Measurements from ENCODE around the gene GBGT1. TPM values are rescaled to one million over a fixed set of nuclear protein-coding genes. Genes with fewer than 3 reads are reported as not detected.

The GBGT1 gene
- total RNA-seq, 1 experiment from 2014 or later = not detected

DNA sequence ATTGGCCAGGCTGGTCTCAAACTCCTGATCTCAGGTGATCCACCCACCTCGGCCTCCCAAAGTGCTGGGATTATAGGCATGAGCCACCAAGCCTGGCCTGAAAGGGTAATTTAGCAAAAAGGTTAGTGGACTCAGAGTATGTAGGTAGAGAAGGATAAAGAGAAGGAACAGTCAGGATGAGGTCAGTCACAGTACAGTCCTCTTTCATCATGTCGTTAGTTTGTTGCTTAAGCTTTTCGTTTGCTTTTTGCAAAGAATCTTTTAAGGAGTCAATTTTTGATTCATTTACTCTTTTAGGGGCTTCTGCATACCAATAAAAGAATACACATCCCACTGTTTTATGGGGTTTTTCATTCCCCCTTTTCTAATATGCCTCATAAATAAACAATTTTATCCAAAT lies 17.8 kb upstream of the GBGT1 start:
- H4K20me1 ChIP-seq (ENCODE audit: low read length) = no peaks in the 10 kb centered on the region
- ChIA-PET POLR2A (ENCODE audit: unreplicated experiment) (no interaction called here), CTCF (no interaction called here)
- H3F3A ChIP-seq (ENCODE audit: low read length, unreplicated experiment) = no peaks in the 10 kb centered on the region
- no peak for TF ChIP-seq EZH2phosphoT487 (IDR thresholded peaks at IDR 0.05; ENCODE audit: borderline replicate concordance, low read length)
- TF ChIP-seq, protein P1, sequence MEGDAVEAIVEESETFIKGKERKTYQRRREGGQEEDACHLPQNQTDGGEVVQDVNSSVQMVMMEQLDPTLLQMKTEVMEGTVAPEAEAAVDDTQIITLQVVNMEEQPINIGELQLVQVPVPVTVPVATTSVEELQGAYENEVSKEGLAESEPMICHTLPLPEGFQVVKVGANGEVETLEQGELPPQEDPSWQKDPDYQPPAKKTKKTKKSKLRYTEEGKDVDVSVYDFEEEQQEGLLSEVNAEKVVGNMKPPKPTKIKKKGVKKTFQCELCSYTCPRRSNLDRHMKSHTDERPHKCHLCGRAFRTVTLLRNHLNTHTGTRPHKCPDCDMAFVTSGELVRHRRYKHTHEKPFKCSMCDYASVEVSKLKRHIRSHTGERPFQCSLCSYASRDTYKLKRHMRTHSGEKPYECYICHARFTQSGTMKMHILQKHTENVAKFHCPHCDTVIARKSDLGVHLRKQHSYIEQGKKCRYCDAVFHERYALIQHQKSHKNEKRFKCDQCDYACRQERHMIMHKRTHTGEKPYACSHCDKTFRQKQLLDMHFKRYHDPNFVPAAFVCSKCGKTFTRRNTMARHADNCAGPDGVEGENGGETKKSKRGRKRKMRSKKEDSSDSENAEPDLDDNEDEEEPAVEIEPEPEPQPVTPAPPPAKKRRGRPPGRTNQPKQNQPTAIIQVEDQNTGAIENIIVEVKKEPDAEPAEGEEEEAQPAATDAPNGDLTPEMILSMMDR (conservative IDR thresholded peaks at IDR 0.05; ENCODE audit: low read depth, low read length) = no peak
- TF ChIP-seq EZH2 (IDR thresholded peaks at IDR 0.05; ENCODE audit: low read length, unreplicated experiment) = no peak
- H3K4me3 ChIP-seq (ENCODE audit: low read length) = no peak overlapping the region
- no peak overlapping the region for H3K27ac ChIP-seq (ENCODE audit: low read length)
- DNase-seq (no peak), ATAC-seq (no peak)
- 0 out of 2 replicates have a peak, but pooled peaks cover 4% of the 10 kb centered on the region for H3K4me1 ChIP-seq (ENCODE audit: insufficient read depth, low read length)
- intact Hi-C loops (cut with micrococcal nuclease) = no loop called here
- no peaks in the 10 kb centered on the region for H3K36me3 ChIP-seq (ENCODE audit: low read depth, low read length)
- no peak overlapping the region for H3K4me2 ChIP-seq (ENCODE audit: low read length)
- H3K27me3 ChIP-seq (ENCODE audit: low read length) = 0 out of 2 replicates have a peak, but pooled peaks cover 12% of the 10 kb centered on the region
- H3K9me3 ChIP-seq (ENCODE audit: low read length) = no peaks in the 10 kb centered on the region
- no peak overlapping the region for H3K9ac ChIP-seq (ENCODE audit: low read length)
- no TSS peak for BruUV-seq (replicated peaks)
- no peaks in the 10 kb centered on the region for H3K79me2 ChIP-seq (ENCODE audit: low read length)
- no peak overlapping the region for H2AFZ ChIP-seq (ENCODE audit: low read length)
- no peaks in the 10 kb centered on the region for H3K9me2 ChIP-seq (replicated peaks; ENCODE audit: low read length)

DNA sequence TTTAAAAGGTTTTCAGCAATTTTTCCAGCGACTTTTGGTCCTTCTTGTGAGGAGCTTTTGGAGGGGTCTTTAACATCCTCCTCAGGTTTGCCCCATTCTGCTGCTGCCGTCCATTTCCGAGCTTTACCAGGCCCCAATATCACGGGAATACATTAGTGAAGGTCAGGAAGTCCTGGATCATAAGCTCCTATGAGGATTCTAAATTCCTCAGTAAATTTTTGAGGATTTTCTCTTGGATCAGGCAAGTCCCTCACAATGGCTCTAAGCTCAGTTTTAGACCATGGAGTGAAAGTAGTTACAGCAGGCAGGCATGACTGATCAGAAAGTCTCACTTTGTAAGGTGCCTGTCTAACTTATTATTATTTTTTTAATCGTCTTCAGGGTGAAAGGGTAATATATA lies 17.2 kb upstream of the GBGT1 start:
- intact Hi-C loops (cut with micrococcal nuclease) = no loop called here
- no TSS peak for BruUV-seq (replicated peaks)
- no peak for ATAC-seq
- 0 out of 2 replicates have a peak, but pooled peaks cover 4% of the 10 kb centered on the region for H3K4me1 ChIP-seq (ENCODE audit: insufficient read depth, low read length)
- POLR2A ChIA-PET (ENCODE audit: unreplicated experiment) = no interaction called here
- TF ChIP-seq, protein P1 (conservative IDR thresholded peaks at IDR 0.05; ENCODE audit: low read depth, low read length) = no peak
- TF ChIP-seq EZH2phosphoT487 (IDR thresholded peaks at IDR 0.05; ENCODE audit: borderline replicate concordance, low read length) (no peak), EZH2 (IDR thresholded peaks at IDR 0.05; ENCODE audit: low read length, unreplicated experiment) (no peak)
- no peaks in the 10 kb centered on the region for H3K79me2 ChIP-seq (ENCODE audit: low read length)
- no peaks in the 10 kb centered on the region for H4K20me1 ChIP-seq (ENCODE audit: low read length)
- 0 out of 2 replicates have a peak, but pooled peaks cover 12% of the 10 kb centered on the region for H3K27me3 ChIP-seq (ENCODE audit: low read length)
- no peak overlapping the region for H3K4me3 ChIP-seq (ENCODE audit: low read length)
- H2AFZ ChIP-seq (ENCODE audit: low read length) = 0 out of 2 replicates have a peak overlapping the region, but pooled peaks have one; percentile 57
- DNase-seq = no peak
- H3K4me2 ChIP-seq (ENCODE audit: low read length) = no peak overlapping the region
- H3F3A ChIP-seq (ENCODE audit: low read length, unreplicated experiment) = no peaks in the 10 kb centered on the region
- H3K27ac ChIP-seq (ENCODE audit: low read length) = no peak overlapping the region
- H3K9ac ChIP-seq (ENCODE audit: low read length) = no peak overlapping the region
- CTCF ChIA-PET = no interaction called here
- no peaks in the 10 kb centered on the region for H3K9me3 ChIP-seq (ENCODE audit: low read length)
- no peaks in the 10 kb centered on the region for H3K9me2 ChIP-seq (replicated peaks; ENCODE audit: low read length)
- no peaks in the 10 kb centered on the region for H3K36me3 ChIP-seq (ENCODE audit: low read depth, low read length)

DNA sequence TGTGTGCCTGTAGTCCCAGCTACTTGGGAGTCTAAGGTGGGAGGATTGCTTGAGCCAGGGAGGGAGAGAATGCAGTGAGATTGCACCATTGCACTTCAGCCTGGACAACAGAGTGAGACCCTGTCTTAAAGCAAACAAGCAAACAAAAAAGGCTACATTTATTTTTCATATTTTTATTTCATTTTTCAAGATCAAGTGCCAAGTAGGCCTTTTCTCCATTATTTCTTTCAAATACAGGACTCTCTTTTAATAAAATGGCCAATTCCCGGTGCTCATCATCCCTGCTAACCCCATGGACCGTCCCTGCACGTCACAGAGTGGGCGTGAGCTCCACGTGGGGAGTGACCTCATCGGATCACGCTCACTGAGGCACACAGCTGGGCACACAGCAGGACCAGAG lies 9.3 kb upstream of the GBGT1 start:
- no peak overlapping the region for H3K4me2 ChIP-seq (ENCODE audit: low read length)
- BruUV-seq (replicated peaks) = no TSS peak
- H3K27ac ChIP-seq (ENCODE audit: low read length) = no peak overlapping the region
- H3K9me2 ChIP-seq (replicated peaks; ENCODE audit: low read length) = no peaks in the 10 kb centered on the region
- no peak overlapping the region for H3K4me3 ChIP-seq (ENCODE audit: low read length)
- peaks cover 21% of the 10 kb centered on the region; the same call in 1 of the 2 replicates for H3K27me3 ChIP-seq (ENCODE audit: low read length)
- CTCF ChIA-PET = no interaction called here
- H3F3A ChIP-seq (ENCODE audit: low read length, unreplicated experiment) = no peaks in the 10 kb centered on the region
- H3K36me3 ChIP-seq (ENCODE audit: low read depth, low read length) = no peaks in the 10 kb centered on the region
- no peak for DNase-seq
- no peaks in the 10 kb centered on the region for H4K20me1 ChIP-seq (ENCODE audit: low read length)
- no peak overlapping the region for H2AFZ ChIP-seq (ENCODE audit: low read length)
- ATAC-seq = no peak
- POLR2A ChIA-PET (ENCODE audit: unreplicated experiment) = no interaction called here
- intact Hi-C loops (cut with micrococcal nuclease) = no loop called here
- TF ChIP-seq, protein P1 (conservative IDR thresholded peaks at IDR 0.05; ENCODE audit: low read depth, low read length) = no peak
- TF ChIP-seq EZH2phosphoT487 (IDR thresholded peaks at IDR 0.05; ENCODE audit: borderline replicate concordance, low read length) (no peak), EZH2 (IDR thresholded peaks at IDR 0.05; ENCODE audit: low read length, unreplicated experiment) (no peak)
- H3K79me2 ChIP-seq (ENCODE audit: low read length) = no peaks in the 10 kb centered on the region
- no peaks in the 10 kb centered on the region for H3K4me1 ChIP-seq (ENCODE audit: insufficient read depth, low read length)
- no peak overlapping the region for H3K9ac ChIP-seq (ENCODE audit: low read length)
- H3K9me3 ChIP-seq (ENCODE audit: low read length) = no peaks in the 10 kb centered on the region
